ENCODE results near the gene FGFR4.

The FGFR4 gene

GRCh38 chr5:177141496-177141895 is 54.8 kb downstream of the FGFR4 start:
- Histone ChIP-seq H3K9ac (no peak overlapping the region), H3K9me3 (no peaks in the 10 kb centered on the region), H3K27ac (no peak overlapping the region), H3K36me3 (peaks cover 98% of the 10 kb centered on the region), H3K4me1 (peaks cover 19% of the 10 kb centered on the region), H3K4me3 (no peak overlapping the region), H3K4me2 (no peak overlapping the region), H4K20me1 (peaks cover 89% of the 10 kb centered on the region), H3K27me3 (no peaks in the 10 kb centered on the region)
- no peak for TF ChIP-seq Cebpa-rat (IDR thresholded peaks at IDR 0.05)

- H4K20me1 ChIP-seq, result peaks cover 89% of the 10 kb centered on the region
- H3K4me1 ChIP-seq, result peaks cover 13% of the 10 kb centered on the region
- TF ChIP-seq Cebpa-rat (IDR thresholded peaks at IDR 0.05), result no peak
- H3K27ac ChIP-seq, result no peak overlapping the region
- H3K9me3 ChIP-seq, result no peaks in the 10 kb centered on the region
- no peak overlapping the region for H3K4me2 ChIP-seq
- H3K9ac ChIP-seq, result no peak overlapping the region
- no peaks in the 10 kb centered on the region for H3K27me3 ChIP-seq
- no peak overlapping the region for H3K4me3 ChIP-seq
- peaks cover 98% of the 10 kb centered on the region for H3K36me3 ChIP-seq
These were observed 55.4 kb downstream of the FGFR4 start for GRCh38 chr5:177142098-177142611.

GRCh38 chr5:177142778-177143177 is 56.1 kb downstream of the FGFR4 start:
- Histone ChIP-seq H3K9ac (no peak overlapping the region), H4K20me1 (peaks cover 89% of the 10 kb centered on the region), H3K36me3 (peaks cover 98% of the 10 kb centered on the region), H3K27ac (no peak overlapping the region), H3K4me1 (peaks cover 7% of the 10 kb centered on the region; the same call in 1 of the 2 replicates), H3K4me3 (no peak overlapping the region), H3K9me3 (no peaks in the 10 kb centered on the region), H3K27me3 (no peaks in the 10 kb centered on the region), H3K4me2 (no peak overlapping the region)
- no peak for TF ChIP-seq Cebpa-rat (IDR thresholded peaks at IDR 0.05)

GRCh38 chr5:177146891-177147638 is 60.4 kb downstream of the FGFR4 start:
- peaks cover 100% of the 10 kb centered on the region for H3K36me3 ChIP-seq
- no peak for TF ChIP-seq Cebpa-rat (IDR thresholded peaks at IDR 0.05)

More at GRCh38 chr5:177146891-177147638, 60.4 kb downstream of the FGFR4 start:
- no peak overlapping the region for H3K4me2 ChIP-seq
- H3K4me1 ChIP-seq, result no peaks in the 10 kb centered on the region
- no peak overlapping the region for H3K27ac ChIP-seq
- H3K27me3 ChIP-seq, result no peaks in the 10 kb centered on the region
- H4K20me1 ChIP-seq, result peaks cover 100% of the 10 kb centered on the region
- no peak overlapping the region for H3K4me3 ChIP-seq
- no peak overlapping the region for H3K9ac ChIP-seq
- H3K9me3 ChIP-seq, result no peaks in the 10 kb centered on the region
